GM23338 (cell line): Measurements from ENCODE around the gene IGFBPL1. TPM values are rescaled to one million over a fixed set of nuclear protein-coding genes. Genes with fewer than 3 reads are reported as not detected.

ENCODE experiments used
- ATAC-seq: fragments of 200-7000 bp; cut with Tn5 transposase; 3 replicates; pipeline ENCODE4 v1.9.1; 2020
- DNase-seq: peaks from one replicate; pipeline ENCODE4 v3.0.0-alpha.2; 2015; ENCODE audit warnings: low spot score
- H2AFZ ChIP-seq: fragments of 200-600 bp; sonication (generic); 2 replicates; pipeline ENCODE4 v1.8.0; 2016; ENCODE audit warnings: antibody characterized with exemption, mild to moderate bottlenecking, moderate library complexity
- H3F3A ChIP-seq: fragments of 200-600 bp; sonication (generic); replicated peaks from 2 replicates; pipeline ENCODE4 v1.8.0; 2017; ENCODE audit warnings: antibody characterized with exemption, mixed run types, low read depth
- H3K27ac ChIP-seq: fragments of 200-600 bp; sonication (generic); 2 replicates; pipeline ENCODE4 v1.6.1; 2016; ENCODE audit warnings: low read depth
- H3K27me3 ChIP-seq: fragments of 200-600 bp; sonication (generic); 2 replicates; pipeline ENCODE4 v1.8.0; 2016; ENCODE audit warnings: mild to moderate bottlenecking, mixed run types, moderate library complexity; ENCODE audit not compliant: insufficient read depth
- H3K36me3 ChIP-seq: fragments of 200-600 bp; sonication (generic); 2 replicates; pipeline ENCODE4 v1.8.0; 2016; ENCODE audit warnings: mild to moderate bottlenecking; ENCODE audit not compliant: insufficient read depth
- H3K4me1 ChIP-seq: fragments of 200-600 bp; sonication (generic); 2 replicates; pipeline ENCODE4 v1.8.0; 2016; ENCODE audit warnings: mild to moderate bottlenecking, moderate library complexity; ENCODE audit not compliant: insufficient read depth
- H3K4me2 ChIP-seq: fragments of 200-600 bp; sonication (generic); 2 replicates; pipeline ENCODE4 v1.7.1; 2017; ENCODE audit warnings: mixed run types
- H3K4me3 ChIP-seq: fragments of 200-600 bp; sonication (generic); 2 replicates; pipeline ENCODE4 v1.6.1; 2016; ENCODE audit warnings: mixed run types
- H3K79me2 ChIP-seq: fragments of 200-600 bp; sonication (generic); replicated peaks from 2 replicates; pipeline ENCODE4 v1.8.0; 2017; ENCODE audit warnings: mild to moderate bottlenecking; ENCODE audit not compliant: insufficient read depth
- H3K9me2 ChIP-seq: fragments of 200-600 bp; sonication (generic); 2 replicates; pipeline ENCODE4 v1.8.0; 2017; ENCODE audit not compliant: insufficient read depth
- H4K20me1 ChIP-seq: fragments of 200-600 bp; sonication (generic); replicated peaks from 2 replicates; pipeline ENCODE4 v1.8.0; 2017; ENCODE audit warnings: mild to moderate bottlenecking; ENCODE audit not compliant: insufficient read depth
- H3K27ac Mint-ChIP-seq: 2 replicates; pipeline ENCODE4 v1.8.0; 2020; ENCODE audit warnings: inconsistent platforms, mild to moderate bottlenecking, moderate library complexity, mixed read lengths
- H3K27me3 Mint-ChIP-seq: 3 replicates; pipeline ENCODE4 v1.8.0; 2022; ENCODE audit warnings: low read depth, mild to moderate bottlenecking, moderate library complexity, mixed read lengths, inconsistent platforms; ENCODE audit not compliant: insufficient read depth, poor library complexity
- H3K36me3 Mint-ChIP-seq: 3 replicates; pipeline ENCODE4 v1.8.0; 2021; ENCODE audit warnings: low read depth, mild to moderate bottlenecking, inconsistent platforms, moderate library complexity, mixed read lengths
- H3K4me1 Mint-ChIP-seq: 3 replicates; pipeline ENCODE4 v1.8.0; 2020; ENCODE audit warnings: mild to moderate bottlenecking, inconsistent platforms, mixed read lengths
- H3K4me3 Mint-ChIP-seq: 3 replicates; pipeline ENCODE4 v1.8.0; 2021; ENCODE audit warnings: moderate library complexity, mild to moderate bottlenecking, inconsistent platforms, mixed read lengths
- H3K9me3 Mint-ChIP-seq: 3 replicates; pipeline ENCODE4 v1.8.0; 2020; ENCODE audit warnings: moderate library complexity, mild to moderate bottlenecking, inconsistent platforms, mixed read lengths
- CREB1 ChIP-seq: fragments of 250-450 bp; sonication (Bioruptor Pico); IDR thresholded peaks from 2 replicates; pipeline ENCODE4 v1.5.0; 2020; ENCODE audit warnings: low read depth, mild to moderate bottlenecking, moderate library complexity
- EZH2 ChIP-seq: fragments of 200-600 bp; sonication (generic); IDR thresholded peaks from one replicate; pipeline ENCODE4 v1.8.0; 2017; ENCODE audit warnings: antibody characterized with exemption, mild to moderate bottlenecking, low read depth; ENCODE audit not compliant: unreplicated experiment
- EZH2phosphoT487 ChIP-seq: fragments of 200-600 bp; sonication (generic); IDR thresholded peaks from one replicate; pipeline ENCODE4 v1.8.1; 2018; ENCODE audit warnings: antibody characterized with exemption; ENCODE audit not compliant: unreplicated experiment
- NANOG ChIP-seq: IDR thresholded peaks from 2 replicates; pipeline ENCODE4 v1.6.1; 2016; ENCODE audit warnings: antibody characterized with exemption, borderline replicate concordance
- POLR2AphosphoS5 ChIP-seq: IDR thresholded peaks from 2 replicates; pipeline ENCODE4 v1.6.1; 2016; ENCODE audit warnings: antibody characterized with exemption, low read depth
- STAT1 ChIP-seq: IDR thresholded peaks from one replicate; pipeline ENCODE4 v1.6.1; 2016; ENCODE audit warnings: antibody characterized with exemption; ENCODE audit not compliant: unreplicated experiment
- ZNF331 ChIP-seq: fragments of 250-450 bp; sonication (Bioruptor Pico); IDR thresholded peaks from 2 replicates; pipeline ENCODE4 v1.5.0; 2020; ENCODE audit warnings: low read depth, mild to moderate bottlenecking, moderate library complexity
- polyA plus RNA-seq: library from polyadenylated mRNA; unstranded; fragments of >200 nt; fragmentation: Nextera tagmentation; extraction: Ambion mirVana; gene quantifications from 2 replicates; pipeline ENCODE4 v1.2.1, GENCODE V29; 2016
- total RNA-seq: library from RNA; depleted of rRNA; stranded (reverse); fragments of >200 nt; shearing (Covaris generic); gene quantifications from 2 replicates; pipeline ENCODE4 v1.2.3, GENCODE V29; 2014
- TF ChIP-seq, protein P1 (sequence below): IDR thresholded peaks from 2 replicates; pipeline ENCODE4 v1.6.1; 2016; ENCODE audit warnings: antibody characterized with exemption
- TF ChIP-seq, protein P2 (sequence below): IDR thresholded peaks from one replicate; pipeline ENCODE4 v1.6.1; 2018; ENCODE audit warnings: antibody characterized with exemption; ENCODE audit not compliant: unreplicated experiment

IGFBPL1 gene
- total and polyA plus RNA-seq, 2 experiments from 2014 or later, result 9.4 to 75.6 TPM

DNA sequence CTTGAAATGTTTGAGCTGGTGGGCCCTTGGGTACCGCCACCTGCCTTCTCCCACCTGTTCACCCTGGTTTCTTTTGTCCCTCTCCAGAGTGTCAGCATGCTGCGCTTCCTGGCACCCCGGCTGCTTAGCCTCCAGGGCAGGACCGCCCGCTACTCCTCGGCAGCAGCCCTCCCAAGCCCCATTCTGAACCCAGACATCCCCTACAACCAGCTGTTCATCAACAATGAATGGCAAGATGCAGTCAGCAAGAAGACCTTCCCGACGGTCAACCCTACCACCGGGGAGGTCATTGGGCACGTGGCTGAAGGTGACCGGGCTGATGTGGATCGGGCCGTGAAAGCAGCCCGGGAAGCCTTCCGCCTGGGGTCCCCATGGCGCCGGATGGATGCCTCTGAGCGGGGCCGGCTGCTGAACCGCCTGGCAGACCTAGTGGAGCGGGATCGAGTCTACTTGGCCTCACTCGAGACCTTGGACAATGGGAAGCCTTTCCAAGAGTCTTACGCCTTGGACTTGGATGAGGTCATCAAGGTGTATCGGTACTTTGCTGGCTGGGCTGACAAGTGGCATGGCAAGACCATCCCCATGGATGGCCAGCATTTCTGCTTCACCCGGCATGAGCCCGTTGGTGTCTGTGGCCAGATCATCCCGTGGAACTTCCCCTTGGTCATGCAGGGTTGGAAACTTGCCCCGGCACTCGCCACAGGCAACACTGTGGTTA, 28.4 kb downstream of the IGFBPL1 start:
- no peak overlapping the region for H3K4me3 ChIP-seq
- no peaks in the 10 kb centered on the region for H3F3A ChIP-seq
- Mint-ChIP-seq H3K36me3 (peaks cover 51% of the 10 kb centered on the region), H3K27ac (no peak overlapping the region), H3K9me3 (no peaks in the 10 kb centered on the region), H3K27me3 (peaks cover 13% of the 10 kb centered on the region), H3K4me3 (no peak overlapping the region), H3K4me1 (peaks cover 23% of the 10 kb centered on the region)
- no peaks in the 10 kb centered on the region for H3K9me2 ChIP-seq
- H2AFZ ChIP-seq, result no peak overlapping the region
- H3K4me2 ChIP-seq, result no peak overlapping the region
- no peak for ATAC-seq
- peaks cover 28% of the 10 kb centered on the region for H4K20me1 ChIP-seq
- peaks cover 19% of the 10 kb centered on the region for H3K4me1 ChIP-seq
- DNase-seq, result no peak
- H3K79me2 ChIP-seq, result peaks cover 39% of the 10 kb centered on the region
- H3K27ac ChIP-seq, result no peak overlapping the region
- TF ChIP-seq NANOG (no peak), ZNF331 (CRISPR knock-in tag) (no peak), CREB1 (CRISPR knock-in tag) (no peak), EZH2phosphoT487 (no peak), POLR2AphosphoS5 (no peak), STAT1 (no peak), EZH2 (no peak)
- TF ChIP-seq, protein P1, sequence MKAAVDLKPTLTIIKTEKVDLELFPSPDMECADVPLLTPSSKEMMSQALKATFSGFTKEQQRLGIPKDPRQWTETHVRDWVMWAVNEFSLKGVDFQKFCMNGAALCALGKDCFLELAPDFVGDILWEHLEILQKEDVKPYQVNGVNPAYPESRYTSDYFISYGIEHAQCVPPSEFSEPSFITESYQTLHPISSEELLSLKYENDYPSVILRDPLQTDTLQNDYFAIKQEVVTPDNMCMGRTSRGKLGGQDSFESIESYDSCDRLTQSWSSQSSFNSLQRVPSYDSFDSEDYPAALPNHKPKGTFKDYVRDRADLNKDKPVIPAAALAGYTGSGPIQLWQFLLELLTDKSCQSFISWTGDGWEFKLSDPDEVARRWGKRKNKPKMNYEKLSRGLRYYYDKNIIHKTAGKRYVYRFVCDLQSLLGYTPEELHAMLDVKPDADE, result no peak
- H3K27me3 ChIP-seq, result no peaks in the 10 kb centered on the region
- peaks cover 7% of the 10 kb centered on the region for H3K36me3 ChIP-seq

DNA sequence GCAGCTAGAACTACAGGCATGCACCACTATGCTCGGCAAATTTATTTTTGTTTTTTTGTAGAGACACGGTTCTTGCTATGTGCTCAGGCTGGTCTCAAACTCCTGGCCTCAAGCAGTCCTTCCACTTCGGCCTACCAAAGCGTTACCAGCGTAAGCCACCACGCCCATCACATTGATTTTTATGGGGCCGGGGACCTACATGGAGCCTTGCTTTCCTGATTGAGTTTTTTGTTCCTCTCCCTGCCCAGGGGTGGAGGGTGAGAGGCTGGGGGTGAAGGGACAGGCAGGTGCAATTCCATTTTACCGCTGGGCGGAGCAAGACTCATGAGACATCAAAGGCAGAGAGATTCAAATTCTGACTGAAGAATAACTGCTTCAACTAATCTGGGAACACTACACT, 29.8 kb downstream of the IGFBPL1 start:
- no peak for TF ChIP-seq CREB1 (CRISPR knock-in tag)
- no peak for TF ChIP-seq STAT1
- TF ChIP-seq, protein P2, sequence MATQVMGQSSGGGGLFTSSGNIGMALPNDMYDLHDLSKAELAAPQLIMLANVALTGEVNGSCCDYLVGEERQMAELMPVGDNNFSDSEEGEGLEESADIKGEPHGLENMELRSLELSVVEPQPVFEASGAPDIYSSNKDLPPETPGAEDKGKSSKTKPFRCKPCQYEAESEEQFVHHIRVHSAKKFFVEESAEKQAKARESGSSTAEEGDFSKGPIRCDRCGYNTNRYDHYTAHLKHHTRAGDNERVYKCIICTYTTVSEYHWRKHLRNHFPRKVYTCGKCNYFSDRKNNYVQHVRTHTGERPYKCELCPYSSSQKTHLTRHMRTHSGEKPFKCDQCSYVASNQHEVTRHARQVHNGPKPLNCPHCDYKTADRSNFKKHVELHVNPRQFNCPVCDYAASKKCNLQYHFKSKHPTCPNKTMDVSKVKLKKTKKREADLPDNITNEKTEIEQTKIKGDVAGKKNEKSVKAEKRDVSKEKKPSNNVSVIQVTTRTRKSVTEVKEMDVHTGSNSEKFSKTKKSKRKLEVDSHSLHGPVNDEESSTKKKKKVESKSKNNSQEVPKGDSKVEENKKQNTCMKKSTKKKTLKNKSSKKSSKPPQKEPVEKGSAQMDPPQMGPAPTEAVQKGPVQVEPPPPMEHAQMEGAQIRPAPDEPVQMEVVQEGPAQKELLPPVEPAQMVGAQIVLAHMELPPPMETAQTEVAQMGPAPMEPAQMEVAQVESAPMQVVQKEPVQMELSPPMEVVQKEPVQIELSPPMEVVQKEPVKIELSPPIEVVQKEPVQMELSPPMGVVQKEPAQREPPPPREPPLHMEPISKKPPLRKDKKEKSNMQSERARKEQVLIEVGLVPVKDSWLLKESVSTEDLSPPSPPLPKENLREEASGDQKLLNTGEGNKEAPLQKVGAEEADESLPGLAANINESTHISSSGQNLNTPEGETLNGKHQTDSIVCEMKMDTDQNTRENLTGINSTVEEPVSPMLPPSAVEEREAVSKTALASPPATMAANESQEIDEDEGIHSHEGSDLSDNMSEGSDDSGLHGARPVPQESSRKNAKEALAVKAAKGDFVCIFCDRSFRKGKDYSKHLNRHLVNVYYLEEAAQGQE, result no peak
- TF ChIP-seq NANOG, result no peak
- no peak for TF ChIP-seq POLR2AphosphoS5
- 0 out of 3 replicates have a peak overlapping the region, but pooled peaks have one; percentile 27 for H3K4me3 Mint-ChIP-seq
- Histone ChIP-seq H3K79me2 (peaks cover 39% of the 10 kb centered on the region), H3K4me3 (peak overlapping the region; percentile 95; the same call in 1 of the 2 replicates), H4K20me1 (peaks cover 28% of the 10 kb centered on the region), H3K36me3 (peaks cover 7% of the 10 kb centered on the region), H3K9me2 (no peaks in the 10 kb centered on the region), H2AFZ (no peak overlapping the region), H3K4me1 (peaks cover 19% of the 10 kb centered on the region), H3K4me2 (peak overlapping the region; percentile 95), H3K27ac (no peak overlapping the region), H3F3A (no peaks in the 10 kb centered on the region), H3K27me3 (no peaks in the 10 kb centered on the region)
- H3K36me3 Mint-ChIP-seq, result peaks cover 49% of the 10 kb centered on the region
- H3K27me3 Mint-ChIP-seq, result peaks cover 12% of the 10 kb centered on the region
- ATAC-seq (no peak), DNase-seq (no peak)
- no peaks in the 10 kb centered on the region for H3K9me3 Mint-ChIP-seq
- peaks cover 19% of the 10 kb centered on the region for H3K4me1 Mint-ChIP-seq
- no peak overlapping the region for H3K27ac Mint-ChIP-seq
